Measurements from ENCODE around the gene GAL3ST3. TPM values are rescaled to one million over a fixed set of nuclear protein-coding genes. Genes with fewer than 3 reads are reported as not detected.

GAL3ST3 gene
- total RNA-seq, 4 donors from 2014 or later = not detected

- H3K4me1 ChIP-seq = peaks cover 5 to 10% (median 9%) of the 10 kb centered on the region in 4 donors
- 87 to 100% methylated on average over 1 to 12 of the region's 13 CpGs for WGBS, 2 donors (ENCODE audit: low coverage in 1 of 2)
- no peaks in the 10 kb centered on the region for H3K36me3 ChIP-seq
- H3K27me3 ChIP-seq = peaks cover 11% of the 10 kb centered on the region
- in situ Hi-C loops (cut with MboI; ENCODE audit: low pct_ligation_motif_present in 1 of 4, low pct_unique_long_range_greater_than_20kb in 1 of 4, low sequenced_read_pairs in 3 of 4) = no loop called here
- TF ChIP-seq POLR2A (IDR thresholded peaks at IDR 0.05) (no peak), EP300 (IDR thresholded peaks at IDR 0.05; ENCODE audit: low read depth) (no peak), CTCF (IDR thresholded peaks at IDR 0.05) (no peak), POLR2AphosphoS5 (IDR thresholded peaks at IDR 0.05) (no peak)
- H3K4me3 ChIP-seq = no peak overlapping the region
- intact Hi-C loops (cut with DNase I; ENCODE audit: low total_unique reads) = no loop called here
- no peak overlapping the region for H3K27ac ChIP-seq
- no peak for DNase-seq
- H3K9me3 ChIP-seq = no peaks in the 10 kb centered on the region
Measured at GRCh38 chr11:66006134-66006890, 42.6 kb downstream of the GAL3ST3 start.

GRCh38 chr11:66004186-66004585, 44.8 kb downstream of the GAL3ST3 start:
- intact Hi-C loops (cut with DNase I; ENCODE audit: low total_unique reads) = no loop called here
- H3K27me3 ChIP-seq = no peaks in the 10 kb centered on the region
- H3K36me3 ChIP-seq = peaks cover 0 to 10% (median 4%) of the 10 kb centered on the region in 4 donors
- H3K4me1 ChIP-seq = peaks cover 9 to 24% (median 19%) of the 10 kb centered on the region in 4 donors
- TF ChIP-seq EP300 (IDR thresholded peaks at IDR 0.05; ENCODE audit: low read depth) (no peak), POLR2A (IDR thresholded peaks at IDR 0.05) (no peak), CTCF (IDR thresholded peaks at IDR 0.05) (no peak), POLR2AphosphoS5 (IDR thresholded peaks at IDR 0.05) (no peak)
- in situ Hi-C loops (cut with MboI; ENCODE audit: low pct_ligation_motif_present in 1 of 4, low pct_unique_long_range_greater_than_20kb in 1 of 4, low sequenced_read_pairs in 3 of 4) = no loop called here
- no peak overlapping the region for H3K27ac ChIP-seq
- WGBS, 2 donors (ENCODE audit: low coverage in 1 of 2) = 74% methylated on average over 4 of the region's 4 CpGs; no CpG with 5 or more reads in 1 of the 2 donors
- H3K4me3 ChIP-seq = no peak overlapping the region
- H3K9me3 ChIP-seq = no peaks in the 10 kb centered on the region
- DNase-seq = no peak

- DNase-seq = no peak
- peaks cover 0 to 19% (median 8%) of the 10 kb centered on the region in 4 donors for H3K36me3 ChIP-seq
- peak overlapping the region; percentile 95 to 98 (median 97) for H3K27ac ChIP-seq
- peaks cover 9 to 24% (median 19%) of the 10 kb centered on the region in 4 donors for H3K4me1 ChIP-seq
- intact Hi-C loops (cut with DNase I; ENCODE audit: low total_unique reads) (no loop called here), in situ Hi-C loops (cut with MboI; ENCODE audit: low pct_ligation_motif_present in 1 of 4, low pct_unique_long_range_greater_than_20kb in 1 of 4, low sequenced_read_pairs in 3 of 4) (no loop called here)
- peak overlapping the region in 3 of 4 donors; percentile 68 to 99 (median 77) for H3K4me3 ChIP-seq
- no peaks in the 10 kb centered on the region for H3K9me3 ChIP-seq
- no peak for TF ChIP-seq EP300 (IDR thresholded peaks at IDR 0.05; ENCODE audit: low read depth)
- no peak for TF ChIP-seq CTCF (IDR thresholded peaks at IDR 0.05)
- TF ChIP-seq POLR2A (IDR thresholded peaks at IDR 0.05) = no peak
- no peak for TF ChIP-seq POLR2AphosphoS5 (IDR thresholded peaks at IDR 0.05)
- H3K27me3 ChIP-seq = no peaks in the 10 kb centered on the region
- WGBS, 2 donors (ENCODE audit: low coverage in 1 of 2) = 53% methylated on average over 6 of the region's 6 CpGs; no CpG with 5 or more reads in 1 of the 2 donors
Measured at GRCh38 chr11:66003291-66003690, 45.7 kb downstream of the GAL3ST3 start.

- WGBS, 2 donors (ENCODE audit: low coverage in 1 of 2) = 0% methylated on average over 25 of the region's 40 CpGs; no CpG with 5 or more reads in 1 of the 2 donors
Measured at GRCh38 chr11:66002648-66003225, 46.2 kb downstream of the GAL3ST3 start.

More at GRCh38 chr11:66002648-66003225, 46.2 kb downstream of the GAL3ST3 start:
- Histone ChIP-seq H3K36me3 (peaks cover 0 to 24% (median 9%) of the 10 kb centered on the region in 4 donors), H3K27me3 (no peaks in the 10 kb centered on the region), H3K9me3 (no peaks in the 10 kb centered on the region), H3K4me1 (peaks cover 9 to 24% (median 19%) of the 10 kb centered on the region in 4 donors), H3K4me3 (peak overlapping the region; percentile 68 to 99 (median 82)), H3K27ac (peak overlapping the region; percentile 95 to 98 (median 97))
- DNase-seq = peak; percentile 68
- intact Hi-C loops (cut with DNase I; ENCODE audit: low total_unique reads) = no loop called here
- peak; percentile 8 for TF ChIP-seq POLR2A (IDR thresholded peaks at IDR 0.05)
- TF ChIP-seq POLR2AphosphoS5 (IDR thresholded peaks at IDR 0.05) = peak in 2 of 3 donors; percentile 7 to 55
- peak in 2 of 5 experiments; percentile 13 to 20 for TF ChIP-seq CTCF (IDR thresholded peaks at IDR 0.05)
- TF ChIP-seq EP300 (IDR thresholded peaks at IDR 0.05; ENCODE audit: low read depth) = no peak
- in situ Hi-C loops (cut with MboI; ENCODE audit: low pct_ligation_motif_present in 1 of 4, low pct_unique_long_range_greater_than_20kb in 1 of 4, low sequenced_read_pairs in 3 of 4) = no loop called here
